ENCODE results near the gene CDC25C.

Gene CDC25C

DNA sequence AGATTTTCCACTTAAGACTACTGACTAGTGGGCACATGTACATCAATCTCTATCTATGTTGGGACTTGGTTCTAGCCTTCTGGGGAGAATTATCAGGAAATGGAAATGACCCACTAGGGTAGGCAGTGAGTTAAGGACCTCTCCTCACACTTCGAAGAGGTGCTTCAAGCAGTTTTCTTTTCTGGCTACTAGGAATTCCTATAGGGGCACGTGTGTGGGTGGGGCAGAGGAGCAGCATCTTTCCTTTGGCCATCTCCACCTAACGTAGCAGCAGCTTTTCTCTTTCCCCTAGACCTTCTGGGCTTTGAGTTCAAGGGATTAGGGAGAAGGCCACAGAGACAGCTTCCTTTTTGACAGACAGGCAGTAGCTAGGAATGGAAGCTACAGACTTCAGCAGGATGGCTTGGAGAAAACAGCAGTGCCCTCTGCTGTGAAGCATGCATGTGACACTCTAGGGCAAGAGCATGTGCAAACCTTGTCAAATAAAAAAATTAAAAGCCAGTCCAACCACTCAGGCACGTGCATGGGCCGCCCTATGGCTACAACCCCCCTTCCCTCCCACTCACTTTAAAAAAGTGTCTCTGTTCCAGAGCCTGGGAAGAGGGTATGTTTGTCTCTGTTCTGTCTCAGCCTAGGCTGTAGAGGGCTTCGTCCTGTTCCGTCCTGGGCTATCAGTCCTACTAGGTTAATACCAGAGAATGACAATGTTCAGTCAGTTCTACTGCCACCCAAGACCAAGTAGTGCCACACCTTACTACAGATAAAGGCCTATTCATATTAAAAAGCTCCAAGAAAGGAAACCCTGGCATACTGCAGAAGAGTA lies 48.5 kb downstream of the CDC25C start:
- Mint-ChIP-seq H3K27me3 (no peaks in the 10 kb centered on the region), H3K4me1 (no peaks in the 10 kb centered on the region), H3K27ac (no peak overlapping the region), H3K36me3 (peaks cover 16% of the 10 kb centered on the region), H3K4me3 (no peak overlapping the region), H3K9me3 (no peaks in the 10 kb centered on the region)
- DNase-seq = peak; percentile 27
- CTCF ChIA-PET = interaction anchor here (1.0 kb wide), 1 partner anchor 100 kb away, joined by 3 read pairs; no protein-coding TSS in a partner anchor

DNA sequence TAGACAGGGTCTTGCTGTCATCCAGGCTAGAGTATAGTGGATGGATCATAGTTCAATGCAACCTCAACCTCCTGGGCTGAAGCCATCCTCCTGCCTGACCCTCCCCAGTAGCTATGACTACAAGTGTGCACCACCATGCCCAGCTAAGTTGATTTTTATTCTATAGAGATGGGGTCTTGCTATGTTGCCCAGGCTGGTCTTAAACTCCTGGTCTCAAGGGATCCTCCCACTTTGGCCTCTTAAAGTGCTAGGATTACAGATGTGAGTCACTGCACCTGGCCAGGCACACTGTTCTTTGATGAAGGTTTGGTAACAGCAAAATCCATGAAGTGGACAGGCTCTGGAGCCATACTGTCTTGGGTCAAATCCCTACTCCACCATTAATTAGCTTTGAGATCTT lies 50.7 kb downstream of the CDC25C start:
- no peak overlapping the region for H3K4me3 Mint-ChIP-seq
- no peaks in the 10 kb centered on the region for H3K9me3 Mint-ChIP-seq
- H3K36me3 Mint-ChIP-seq = peaks cover 11% of the 10 kb centered on the region
- no peaks in the 10 kb centered on the region for H3K4me1 Mint-ChIP-seq
- CTCF ChIA-PET = no interaction called here
- no peak overlapping the region for H3K27ac Mint-ChIP-seq
- H3K27me3 Mint-ChIP-seq = peaks cover 13% of the 10 kb centered on the region
- DNase-seq = no peak

- Mint-ChIP-seq H3K4me1 (peaks cover 7% of the 10 kb centered on the region), H3K9me3 (no peaks in the 10 kb centered on the region), H3K36me3 (no peaks in the 10 kb centered on the region), H3K27ac (no peak overlapping the region), H3K27me3 (peaks cover 42% of the 10 kb centered on the region), H3K4me3 (no peak overlapping the region)
- CTCF ChIA-PET = no interaction called here
- no peak for DNase-seq
Measured at GRCh38 chr5:138276402-138277054, 55.1 kb downstream of the CDC25C start.

DNA sequence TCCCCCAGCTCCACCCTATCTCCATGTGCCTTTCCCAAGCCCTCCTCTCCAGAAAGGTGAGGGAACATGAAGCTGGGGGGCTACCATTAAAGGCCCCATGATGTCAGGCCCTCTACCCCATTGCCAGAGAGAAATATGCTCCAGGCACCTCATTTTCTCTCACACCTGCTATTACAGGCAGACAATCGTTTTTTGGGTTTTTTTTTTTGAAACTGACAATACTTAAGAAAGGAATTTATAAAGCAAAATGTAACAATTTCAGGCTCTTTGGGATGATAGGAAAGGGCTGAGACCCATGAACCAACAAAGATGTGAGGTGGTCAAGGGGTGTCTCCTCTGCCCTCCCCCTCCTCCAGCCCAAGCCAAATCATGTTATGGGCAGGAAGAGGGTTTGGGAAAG lies 55.7 kb downstream of the CDC25C start:
- CTCF ChIA-PET = no interaction called here

GRCh38 chr5:138275379-138275782 lies 56.2 kb downstream of the CDC25C start:
- Mint-ChIP-seq H3K4me3 (no peak overlapping the region), H3K4me1 (peaks cover 7% of the 10 kb centered on the region), H3K27me3 (peaks cover 46% of the 10 kb centered on the region), H3K27ac (no peak overlapping the region), H3K9me3 (no peaks in the 10 kb centered on the region), H3K36me3 (no peaks in the 10 kb centered on the region)
- CTCF ChIA-PET = interaction anchor here (0.6 kb wide), 1 partner anchor 339 kb away, joined by 3 read pairs; no protein-coding TSS in a partner anchor
- no peak for DNase-seq

More for the DNA sequence above, 55.7 kb downstream of the CDC25C start:
- no peak for DNase-seq
- Mint-ChIP-seq H3K9me3 (no peaks in the 10 kb centered on the region), H3K27ac (no peak overlapping the region), H3K4me1 (peaks cover 7% of the 10 kb centered on the region), H3K36me3 (no peaks in the 10 kb centered on the region), H3K4me3 (no peak overlapping the region), H3K27me3 (peaks cover 46% of the 10 kb centered on the region)

DNA sequence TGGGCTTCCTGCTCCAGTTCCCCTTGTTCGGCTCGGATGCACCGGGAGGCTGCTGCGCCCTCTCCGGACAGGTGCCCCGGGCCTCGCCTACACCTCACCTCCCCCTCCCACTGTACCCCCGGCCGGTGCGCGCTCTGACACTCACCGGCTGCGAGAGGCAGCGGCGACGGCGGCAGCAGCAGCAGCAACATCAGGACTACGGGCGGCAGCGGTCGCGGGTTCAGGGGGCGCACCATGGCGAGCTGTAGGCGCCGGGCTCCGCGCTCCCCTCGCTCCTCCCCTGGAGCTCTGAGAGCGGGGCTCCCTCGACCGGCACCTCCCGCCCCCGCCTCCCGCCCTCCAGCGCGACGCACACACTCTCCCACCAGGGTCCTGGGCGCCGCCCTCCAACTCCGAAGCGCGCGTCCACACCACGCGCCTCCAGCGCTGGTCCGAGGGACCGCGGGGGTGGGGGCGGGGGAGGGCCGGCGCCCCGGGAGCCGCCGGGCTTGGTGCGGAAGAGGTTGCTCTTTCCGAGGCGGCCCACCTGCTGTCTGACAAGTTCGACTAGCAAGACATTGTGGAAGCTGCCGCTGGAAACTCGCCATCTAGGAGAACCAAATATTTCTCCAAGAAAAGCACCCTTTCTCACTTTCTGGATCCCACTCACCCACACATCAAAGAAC lies 57.3 kb downstream of the CDC25C start, which contains the start of gene GFRA3:
GFRA3 (minus strand) TSS at position 433 of the 665 bp plus-strand sequence; CDS start at position 236, 197 bp downstream.
- H3K27ac Mint-ChIP-seq = no peak within 1 kb of the TSS
- peak within 1 kb of the TSS; percentile 47 for H3K4me3 Mint-ChIP-seq
- peak; percentile 28 for DNase-seq
- H3K27me3 Mint-ChIP-seq = peaks cover 46% of the 10 kb centered on the region
- H3K4me1 Mint-ChIP-seq = peaks cover 7% of the 10 kb centered on the region
- no peaks in the 10 kb centered on the region for H3K9me3 Mint-ChIP-seq
- H3K36me3 Mint-ChIP-seq = no peaks in the 10 kb centered on the region
- CTCF ChIA-PET = no interaction called here

- Mint-ChIP-seq H3K9me3 (no peaks in the 10 kb centered on the region), H3K4me1 (peaks cover 7% of the 10 kb centered on the region), H3K36me3 (no peaks in the 10 kb centered on the region), H3K27ac (no peak overlapping the region), H3K4me3 (peak overlapping the region; percentile 40), H3K27me3 (peaks cover 46% of the 10 kb centered on the region)
- no peak for DNase-seq
- CTCF ChIA-PET = no interaction called here
Measured at GRCh38 chr5:138273834-138274188, 57.8 kb downstream of the CDC25C start.

GRCh38 chr5:138272681-138273080 lies 58.9 kb downstream of the CDC25C start:
- Mint-ChIP-seq H3K4me1 (peaks cover 7% of the 10 kb centered on the region), H3K4me3 (no peak overlapping the region), H3K36me3 (no peaks in the 10 kb centered on the region), H3K27ac (no peak overlapping the region), H3K27me3 (peaks cover 46% of the 10 kb centered on the region), H3K9me3 (no peaks in the 10 kb centered on the region)
- DNase-seq = no peak
- CTCF ChIA-PET = no interaction called here

GRCh38 chr5:138271281-138271680 lies 60.3 kb downstream of the CDC25C start:
- no peak for DNase-seq
- H3K27ac Mint-ChIP-seq = no peak overlapping the region
- peaks cover 48% of the 10 kb centered on the region for H3K27me3 Mint-ChIP-seq
- CTCF ChIA-PET = no interaction called here
- H3K4me3 Mint-ChIP-seq = no peak overlapping the region
- H3K9me3 Mint-ChIP-seq = no peaks in the 10 kb centered on the region
- no peaks in the 10 kb centered on the region for H3K36me3 Mint-ChIP-seq
- H3K4me1 Mint-ChIP-seq = peaks cover 7% of the 10 kb centered on the region

- DNase-seq = no peak
- Mint-ChIP-seq H3K4me1 (no peaks in the 10 kb centered on the region), H3K27me3 (peaks cover 32% of the 10 kb centered on the region), H3K9me3 (no peaks in the 10 kb centered on the region), H3K27ac (no peak overlapping the region), H3K36me3 (no peaks in the 10 kb centered on the region), H3K4me3 (no peak overlapping the region)
- CTCF ChIA-PET = no interaction called here
Measured at GRCh38 chr5:138264183-138264582, 67.4 kb downstream of the CDC25C start.

- H3K9me3 Mint-ChIP-seq = no peaks in the 10 kb centered on the region
- H3K4me1 Mint-ChIP-seq = no peaks in the 10 kb centered on the region
- H3K27ac Mint-ChIP-seq = no peak overlapping the region
- no peak overlapping the region for H3K4me3 Mint-ChIP-seq
- CTCF ChIA-PET = no interaction called here
- DNase-seq = no peak
- H3K27me3 Mint-ChIP-seq = peaks cover 36% of the 10 kb centered on the region
- H3K36me3 Mint-ChIP-seq = no peaks in the 10 kb centered on the region
Measured at GRCh38 chr5:138263581-138263980, 68.0 kb downstream of the CDC25C start.

DNA sequence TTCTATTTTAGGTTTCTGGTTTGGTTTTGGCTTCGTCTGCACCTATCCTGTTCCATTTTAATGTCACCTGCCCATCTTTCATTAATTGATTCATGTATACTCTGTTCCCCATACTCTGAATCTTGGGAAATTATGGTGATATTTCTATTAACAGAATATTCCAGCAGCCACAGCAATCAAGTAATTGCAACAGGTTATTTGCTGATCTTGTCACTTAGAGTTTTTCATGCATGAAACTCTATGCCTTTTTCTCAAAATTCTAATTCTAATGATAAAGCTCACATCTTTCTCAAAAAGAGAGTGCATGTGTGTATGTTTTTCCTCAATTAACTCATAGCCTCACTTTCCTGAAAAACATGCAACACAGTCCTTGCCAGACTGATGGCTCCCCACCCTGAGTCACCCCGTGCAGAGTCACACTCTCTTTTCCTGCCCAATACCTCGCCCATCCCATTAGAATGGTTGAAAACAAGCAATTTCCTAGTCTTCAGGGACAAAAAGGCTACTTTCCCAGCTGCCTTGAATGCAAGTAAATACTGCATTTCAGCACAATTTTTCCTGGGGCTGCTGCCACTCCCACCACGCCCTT lies 72.8 kb downstream of the CDC25C start:
- H3K4me1 Mint-ChIP-seq = no peaks in the 10 kb centered on the region
- no peak overlapping the region for H3K4me3 Mint-ChIP-seq
- CTCF ChIA-PET = no interaction called here
- no peaks in the 10 kb centered on the region for H3K9me3 Mint-ChIP-seq
- no peaks in the 10 kb centered on the region for H3K36me3 Mint-ChIP-seq
- DNase-seq = no peak
- peaks cover 37% of the 10 kb centered on the region for H3K27me3 Mint-ChIP-seq
- no peak overlapping the region for H3K27ac Mint-ChIP-seq

DNA sequence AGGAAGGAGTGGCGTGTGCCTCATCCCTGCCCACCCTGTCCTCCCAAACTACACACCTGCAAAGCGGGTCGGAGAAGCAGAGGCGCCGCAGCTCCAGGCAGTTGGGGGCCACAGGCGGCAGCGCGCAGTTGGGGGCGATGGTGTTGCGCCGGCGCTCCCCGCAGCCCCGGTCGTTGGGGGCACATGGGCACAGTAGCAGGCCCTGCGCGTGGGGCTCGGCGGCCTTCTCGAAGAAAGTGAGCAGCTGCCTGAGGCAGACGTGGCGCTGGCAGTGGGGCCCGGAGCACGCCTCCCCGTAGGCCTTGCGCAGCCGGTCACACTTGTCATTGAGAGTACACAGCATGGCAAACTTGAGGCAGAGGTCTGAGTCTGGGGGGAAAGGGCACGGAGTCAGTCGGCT lies 74.0 kb downstream of the CDC25C start:
- DNase-seq = no peak
- H3K27me3 Mint-ChIP-seq = peaks cover 49% of the 10 kb centered on the region
- no peaks in the 10 kb centered on the region for H3K4me1 Mint-ChIP-seq
- no peaks in the 10 kb centered on the region for H3K9me3 Mint-ChIP-seq
- no peaks in the 10 kb centered on the region for H3K36me3 Mint-ChIP-seq
- CTCF ChIA-PET = no interaction called here
- H3K27ac Mint-ChIP-seq = no peak overlapping the region
- H3K4me3 Mint-ChIP-seq = no peak overlapping the region

DNA sequence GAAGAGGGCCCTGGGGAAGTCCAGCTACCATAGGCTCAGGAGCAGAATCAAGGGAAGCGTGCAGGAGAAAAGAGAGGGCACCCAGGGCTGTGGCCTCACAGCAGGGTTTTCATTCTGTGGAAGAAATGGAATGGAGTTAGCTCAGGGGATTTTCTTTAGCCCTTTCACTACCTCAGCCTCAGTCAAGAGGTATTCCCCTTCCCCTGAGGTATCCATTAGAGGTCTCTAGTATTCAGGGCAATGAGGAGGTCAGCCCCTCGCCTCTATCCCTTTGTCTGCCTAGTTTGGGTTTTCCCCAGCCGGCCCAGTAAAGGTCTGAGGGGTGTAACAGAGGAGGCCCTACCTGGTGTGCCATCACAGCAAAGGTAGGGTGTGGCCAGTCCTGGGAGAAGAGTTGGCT lies 78.7 kb downstream of the CDC25C start:
- CTCF ChIA-PET = no interaction called here
- H3K36me3 Mint-ChIP-seq = no peaks in the 10 kb centered on the region

More for the DNA sequence above, 78.7 kb downstream of the CDC25C start:
- Mint-ChIP-seq H3K27me3 (peaks cover 38% of the 10 kb centered on the region), H3K4me3 (no peak overlapping the region), H3K9me3 (no peaks in the 10 kb centered on the region), H3K4me1 (no peaks in the 10 kb centered on the region), H3K27ac (no peak overlapping the region)
- no peak for DNase-seq
